ENCODE measurements around the gene CREBBP. TPM values are rescaled to one million over a fixed set of nuclear protein-coding genes. Genes with fewer than 3 reads are reported as not detected.

The CREBBP gene
- total and polyA plus RNA-seq, 10 donors, result 5.8 to 153 (median 99.9) TPM

DNA sequence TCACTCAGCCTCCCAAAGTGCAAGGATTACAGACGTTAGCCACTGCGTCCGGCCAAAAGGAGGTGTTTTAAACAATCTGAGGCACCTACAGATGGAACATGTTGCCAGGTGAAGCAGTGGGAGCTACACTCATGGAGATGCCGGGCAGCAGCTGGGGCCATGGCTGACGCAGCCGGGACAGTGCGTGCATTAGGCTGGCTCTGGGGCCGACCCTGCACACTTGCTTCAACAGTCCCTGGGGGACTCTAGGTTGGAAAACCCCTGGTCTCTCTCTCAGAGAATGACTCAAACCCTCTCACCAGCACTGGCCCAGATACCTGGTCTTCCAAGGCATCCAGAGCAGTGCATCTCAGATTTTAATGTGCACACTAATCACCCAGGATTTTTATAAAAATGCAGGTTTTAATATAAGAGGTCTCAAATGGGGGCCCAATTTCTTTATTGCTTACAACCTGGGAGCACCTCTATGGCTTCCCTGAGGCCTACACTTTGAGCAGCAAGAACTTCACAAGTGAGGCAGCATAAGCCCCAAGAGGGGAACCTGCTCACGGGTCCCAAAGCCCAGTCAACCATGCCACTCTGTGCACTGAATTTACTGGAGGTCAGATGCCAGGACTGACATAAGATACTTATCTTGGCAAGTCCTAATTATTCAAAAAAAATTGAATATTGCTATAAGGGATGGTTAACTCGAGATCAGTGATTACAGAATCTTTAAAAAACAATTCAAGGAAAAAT is 92.4 kb downstream of the CREBBP start:
- DNase-seq, result no peak
- intact Hi-C loops (cut with DNase I; ENCODE audit: low total_unique reads), result no loop called here
- Histone ChIP-seq H3K4me1 (peaks cover 4 to 73% (median 30%) of the 10 kb centered on the region in 6 donors), H3K27ac (no peak overlapping the region), H3K36me3 (peaks cover 3 to 99% (median 46%) of the 10 kb centered on the region in 6 donors), H3K9me3 (no peaks in the 10 kb centered on the region), H3K4me3 (no peak overlapping the region), H3K27me3 (replicated peaks in 1 of 7) (no peaks in the 10 kb centered on the region)
- 74 to 89% (median 81%) methylated on average over 10 of the region's 10 CpGs for WGBS, 5 donors
- TF ChIP-seq POLR2AphosphoS5 (IDR thresholded peaks at IDR 0.05), result peak in 2 of 3 donors; percentile 27 to 29
- TF ChIP-seq, protein P1, sequence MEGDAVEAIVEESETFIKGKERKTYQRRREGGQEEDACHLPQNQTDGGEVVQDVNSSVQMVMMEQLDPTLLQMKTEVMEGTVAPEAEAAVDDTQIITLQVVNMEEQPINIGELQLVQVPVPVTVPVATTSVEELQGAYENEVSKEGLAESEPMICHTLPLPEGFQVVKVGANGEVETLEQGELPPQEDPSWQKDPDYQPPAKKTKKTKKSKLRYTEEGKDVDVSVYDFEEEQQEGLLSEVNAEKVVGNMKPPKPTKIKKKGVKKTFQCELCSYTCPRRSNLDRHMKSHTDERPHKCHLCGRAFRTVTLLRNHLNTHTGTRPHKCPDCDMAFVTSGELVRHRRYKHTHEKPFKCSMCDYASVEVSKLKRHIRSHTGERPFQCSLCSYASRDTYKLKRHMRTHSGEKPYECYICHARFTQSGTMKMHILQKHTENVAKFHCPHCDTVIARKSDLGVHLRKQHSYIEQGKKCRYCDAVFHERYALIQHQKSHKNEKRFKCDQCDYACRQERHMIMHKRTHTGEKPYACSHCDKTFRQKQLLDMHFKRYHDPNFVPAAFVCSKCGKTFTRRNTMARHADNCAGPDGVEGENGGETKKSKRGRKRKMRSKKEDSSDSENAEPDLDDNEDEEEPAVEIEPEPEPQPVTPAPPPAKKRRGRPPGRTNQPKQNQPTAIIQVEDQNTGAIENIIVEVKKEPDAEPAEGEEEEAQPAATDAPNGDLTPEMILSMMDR (IDR thresholded peaks at IDR 0.05 in 8 of 11, conservative IDR thresholded peaks at IDR 0.05 in 3 of 11), result no peak

DNA sequence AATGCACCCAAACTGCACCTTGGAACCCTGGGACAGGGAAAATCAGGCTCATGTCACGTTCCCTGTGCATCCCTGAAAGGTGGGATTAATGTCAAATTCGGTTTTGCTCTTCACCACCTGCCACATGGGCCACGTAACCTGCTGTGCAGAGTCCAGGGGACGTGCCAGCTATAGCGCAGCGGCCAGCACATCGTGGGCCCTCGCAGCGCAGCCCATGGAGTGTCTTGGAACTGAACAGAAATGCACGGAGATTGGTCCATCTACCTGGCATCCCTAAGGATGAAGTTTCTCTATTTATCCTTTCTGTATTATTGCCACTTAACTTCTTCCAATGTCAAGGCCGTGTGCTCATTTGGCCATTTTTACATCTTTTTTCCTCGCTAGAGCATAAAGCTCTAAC is 95.1 kb downstream of the CREBBP start:
- Histone ChIP-seq H3K9me3 (no peaks in the 10 kb centered on the region), H3K36me3 (peaks cover 0 to 99% (median 42%) of the 10 kb centered on the region in 6 donors), H3K4me3 (no peak overlapping the region), H3K27me3 (replicated peaks in 1 of 7) (no peaks in the 10 kb centered on the region), H3K4me1 (peaks cover 4 to 48% (median 25%) of the 10 kb centered on the region in 6 donors), H3K27ac (no peak overlapping the region)
- WGBS, 5 donors, result 93 to 97% (median 95%) methylated on average over 12 of the region's 12 CpGs
- TF ChIP-seq, protein P1 (IDR thresholded peaks at IDR 0.05 in 8 of 11, conservative IDR thresholded peaks at IDR 0.05 in 3 of 11), result no peak
- peak in 2 of 3 donors; percentile 39 to 67 for TF ChIP-seq POLR2AphosphoS5 (IDR thresholded peaks at IDR 0.05)
- intact Hi-C loops (cut with DNase I; ENCODE audit: low total_unique reads), result no loop called here
- DNase-seq, result no peak

DNA sequence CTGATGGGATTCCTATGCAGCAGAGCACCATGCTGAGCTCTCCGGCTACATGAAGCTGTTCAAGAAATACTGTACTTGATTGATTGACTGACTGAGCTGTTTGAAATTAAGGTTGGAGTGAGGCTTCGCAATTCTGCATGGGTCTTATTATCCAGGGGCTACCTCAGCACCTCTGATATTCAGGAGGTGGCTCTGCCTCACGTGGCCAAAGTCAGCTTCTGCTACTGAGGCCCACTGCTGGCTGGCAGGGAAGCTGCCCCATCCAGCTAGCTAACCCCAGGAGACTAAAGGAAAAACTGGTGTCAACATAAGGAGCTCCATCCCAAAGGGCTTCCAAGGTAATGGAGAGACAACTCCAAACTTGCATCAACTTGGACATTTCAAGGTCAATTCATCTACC is 97.0 kb downstream of the CREBBP start:
- no peaks in the 10 kb centered on the region for H3K27me3 ChIP-seq (replicated peaks in 1 of 7)
- TF ChIP-seq, protein P1 (IDR thresholded peaks at IDR 0.05 in 8 of 11, conservative IDR thresholded peaks at IDR 0.05 in 3 of 11), result no peak
- peak in 1 of 3 donors; percentile 23 for TF ChIP-seq POLR2AphosphoS5 (IDR thresholded peaks at IDR 0.05)
- DNase-seq, result no peak
- H3K27ac ChIP-seq, result no peak overlapping the region
- intact Hi-C loops (cut with DNase I; ENCODE audit: low total_unique reads), result no loop called here
- H3K4me3 ChIP-seq, result no peak overlapping the region
- H3K9me3 ChIP-seq, result no peaks in the 10 kb centered on the region
- 87 to 98% (median 91%) methylated on average over 3 of the region's 3 CpGs for WGBS, 5 donors
- peaks cover 0 to 29% (median 7%) of the 10 kb centered on the region in 6 donors for H3K4me1 ChIP-seq
- peaks cover 2 to 100% (median 60%) of the 10 kb centered on the region in 6 donors for H3K36me3 ChIP-seq

DNA sequence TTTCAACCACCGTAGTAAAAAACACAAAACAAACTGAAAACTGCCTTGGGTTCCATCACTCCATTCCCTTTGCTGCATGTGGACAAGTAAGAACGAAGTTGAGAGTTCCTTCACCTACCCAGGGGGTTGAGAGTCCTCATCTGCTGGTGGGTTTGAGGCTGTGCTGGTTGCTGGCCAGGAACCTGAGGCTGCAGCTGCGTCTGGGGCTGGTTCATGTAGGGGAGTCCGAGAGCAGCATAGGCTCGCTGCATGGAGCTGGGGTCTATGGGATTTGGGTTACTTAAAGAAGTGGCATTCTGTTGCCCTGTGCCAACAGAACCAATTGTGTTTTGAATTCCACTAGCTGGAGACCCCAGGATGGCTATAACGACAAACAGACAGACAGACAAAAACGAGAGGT is 97.9 kb downstream of the CREBBP start:
- TF ChIP-seq POLR2A (IDR thresholded peaks at IDR 0.05) (no peak), POLR2AphosphoS5 (IDR thresholded peaks at IDR 0.05) (no peak)
- TF ChIP-seq, protein P1 (IDR thresholded peaks at IDR 0.05 in 8 of 11, conservative IDR thresholded peaks at IDR 0.05 in 3 of 11), result no peak
- Histone ChIP-seq H3K36me3 (peaks cover 2 to 100% (median 70%) of the 10 kb centered on the region in 6 donors), H3K4me1 (peaks cover 0 to 24% (median 2%) of the 10 kb centered on the region in 6 donors), H3K27ac (no peak overlapping the region), H3K4me3 (no peak overlapping the region), H3K27me3 (replicated peaks in 1 of 7) (no peaks in the 10 kb centered on the region), H3K9me3 (no peaks in the 10 kb centered on the region)
- 85 to 96% (median 94%) methylated on average over 7 of the region's 7 CpGs for WGBS, 5 donors
- intact Hi-C loops (cut with DNase I; ENCODE audit: low total_unique reads), result no loop called here
- no peak for DNase-seq
